GM12872 (cell line): ENCODE data around the gene ACTR3.

ENCODE experiments used
- TF ChIP-seq, protein P1 (sequence below): IDR thresholded peaks from 3 replicates; pipeline ENCODE4 v1.5.1; 2011; ENCODE audit warnings: low read depth, mild to moderate bottlenecking, low read length, moderate library complexity; ENCODE audit not compliant: insufficient read depth

Gene ACTR3

DNA sequence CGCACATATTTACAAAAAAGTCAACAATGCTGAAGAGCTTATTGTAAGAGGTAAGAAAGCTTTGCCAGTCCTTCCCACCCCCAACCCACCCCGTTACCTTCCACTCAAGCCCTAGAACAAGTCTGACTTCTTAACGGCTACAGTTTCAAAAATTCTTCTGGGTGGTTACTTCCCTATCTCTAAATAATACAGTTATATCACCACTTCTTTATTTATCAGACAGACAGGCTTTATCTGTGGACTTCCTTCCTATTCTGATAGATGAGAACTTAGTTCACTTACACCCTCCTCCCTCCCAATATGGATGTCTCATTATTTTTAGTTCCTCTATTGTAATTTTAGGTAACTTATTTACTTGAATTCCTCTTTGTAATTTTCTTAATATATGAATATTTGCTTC lies 26.7 kb upstream of the ACTR3 start:
- TF ChIP-seq, protein P1, sequence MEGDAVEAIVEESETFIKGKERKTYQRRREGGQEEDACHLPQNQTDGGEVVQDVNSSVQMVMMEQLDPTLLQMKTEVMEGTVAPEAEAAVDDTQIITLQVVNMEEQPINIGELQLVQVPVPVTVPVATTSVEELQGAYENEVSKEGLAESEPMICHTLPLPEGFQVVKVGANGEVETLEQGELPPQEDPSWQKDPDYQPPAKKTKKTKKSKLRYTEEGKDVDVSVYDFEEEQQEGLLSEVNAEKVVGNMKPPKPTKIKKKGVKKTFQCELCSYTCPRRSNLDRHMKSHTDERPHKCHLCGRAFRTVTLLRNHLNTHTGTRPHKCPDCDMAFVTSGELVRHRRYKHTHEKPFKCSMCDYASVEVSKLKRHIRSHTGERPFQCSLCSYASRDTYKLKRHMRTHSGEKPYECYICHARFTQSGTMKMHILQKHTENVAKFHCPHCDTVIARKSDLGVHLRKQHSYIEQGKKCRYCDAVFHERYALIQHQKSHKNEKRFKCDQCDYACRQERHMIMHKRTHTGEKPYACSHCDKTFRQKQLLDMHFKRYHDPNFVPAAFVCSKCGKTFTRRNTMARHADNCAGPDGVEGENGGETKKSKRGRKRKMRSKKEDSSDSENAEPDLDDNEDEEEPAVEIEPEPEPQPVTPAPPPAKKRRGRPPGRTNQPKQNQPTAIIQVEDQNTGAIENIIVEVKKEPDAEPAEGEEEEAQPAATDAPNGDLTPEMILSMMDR, result no peak

GRCh38 chr2:113867571-113867970 lies 22.3 kb upstream of the ACTR3 start:
- TF ChIP-seq, protein P1, result no peak

- TF ChIP-seq, protein P1, result no peak
Measured at GRCh38 chr2:113869253-113869652, 20.6 kb upstream of the ACTR3 start.

DNA sequence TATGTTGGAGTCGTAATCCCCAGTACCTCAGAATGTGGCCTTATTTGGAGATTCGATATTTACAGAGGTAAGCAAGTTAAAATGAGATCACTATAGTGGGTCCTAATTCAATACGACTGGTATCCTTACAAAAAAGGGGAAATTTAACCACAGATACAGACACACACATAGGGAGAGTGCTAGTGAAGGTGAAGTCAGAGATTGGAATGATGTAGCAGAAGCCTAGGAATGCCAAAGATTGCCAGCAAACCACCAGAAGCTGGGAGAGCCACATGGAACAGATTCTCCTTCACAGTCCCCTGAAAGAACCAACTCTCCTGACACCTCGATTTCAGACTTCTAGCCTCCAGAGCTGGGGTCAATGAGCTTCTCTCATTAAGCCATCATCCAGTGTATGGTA lies 17.7 kb upstream of the ACTR3 start:
- TF ChIP-seq, protein P1, result no peak

DNA sequence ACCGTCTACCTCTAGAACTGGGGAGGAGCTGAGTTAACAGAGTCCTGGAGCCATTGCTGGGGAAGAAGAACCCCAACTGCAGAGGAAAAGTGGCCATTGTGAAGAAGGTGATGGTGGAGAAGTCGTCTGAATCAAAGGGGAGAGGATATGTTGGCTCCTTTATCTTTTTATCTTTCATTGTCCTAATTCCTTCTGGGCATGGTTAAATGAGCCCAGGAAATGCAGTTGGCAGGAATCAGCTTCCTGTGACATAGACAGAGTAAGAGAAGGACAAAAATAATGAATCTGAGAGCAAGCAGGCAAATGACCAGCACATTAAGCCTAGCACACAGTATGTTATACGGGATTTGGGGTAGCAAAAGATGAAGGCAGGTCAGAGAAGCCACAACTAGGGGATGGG lies 16.0 kb upstream of the ACTR3 start:
- TF ChIP-seq, protein P1, result no peak

GRCh38 chr2:113875135-113875534 lies 14.8 kb upstream of the ACTR3 start:
- TF ChIP-seq, protein P1, result no peak

GRCh38 chr2:113876503-113877387 lies 13.1 kb upstream of the ACTR3 start:
- TF ChIP-seq, protein P1, result no peak
